Measurements from ENCODE around the gene CYLC2. TPM values are rescaled to one million over a fixed set of nuclear protein-coding genes. Genes with fewer than 3 reads are reported as not detected.

The CYLC2 gene
- total and polyA plus RNA-seq, 2 of the 8 experiments (the other 6 are each of a cell fraction or from before 2014, with no cell fraction given): not detected

- no peak for TF ChIP-seq CHD7 (IDR thresholded peaks at IDR 0.05; ENCODE audit: insufficient replicate concordance, low read length)
- no peak for TF ChIP-seq KDM1A (IDR thresholded peaks at IDR 0.05; ENCODE audit: borderline replicate concordance, low read length)
- no peak for TF ChIP-seq BRCA1 (IDR thresholded peaks at IDR 0.05; ENCODE audit: low read depth, low read length)
- TF ChIP-seq TAF1 (IDR thresholded peaks at IDR 0.05; ENCODE audit: low read depth, low read length): no peak
- TF ChIP-seq USF2 (IDR thresholded peaks at IDR 0.05; ENCODE audit: low read length): no peak
- no peak for TF ChIP-seq CEBPB (IDR thresholded peaks at IDR 0.05; ENCODE audit: low read depth, low read length)
- TF ChIP-seq NRF1 (IDR thresholded peaks at IDR 0.05; ENCODE audit: low read depth, low read length): no peak
Observed at GRCh38 chr9:102986425-102986824, 8.7 kb upstream of the CYLC2 start (continued).
